ENCODE results near the gene OVCA2. TPM values are rescaled to one million over a fixed set of nuclear protein-coding genes. Genes with fewer than 3 reads are reported as not detected.

Gene OVCA2
- total RNA-seq, 5 donors from 2014 or later (not counting 1 experiment from before 2014, with no cell fraction given) = 31.0 to 36.8 (median 31.8) TPM

GRCh38 chr17:2004435-2004952, 37.3 kb upstream of the OVCA2 start:
- Mint-ChIP-seq H3K27me3 (peaks cover 2 to 18% of the 10 kb centered on the region in 2 donors), H3K9me3 (no peaks in the 10 kb centered on the region), H3K27ac (no peak overlapping the region), H3K36me3 (no peaks in the 10 kb centered on the region), H3K4me3 (no peak overlapping the region), H3K4me1 (peaks cover 0 to under 1% (median 0%) of the 10 kb centered on the region in 3 donors)
- H3K9me3 ChIP-seq = no peaks in the 10 kb centered on the region
- no peaks in the 10 kb centered on the region for H3K4me1 ChIP-seq (ENCODE audit: control insufficient read depth in 1 of 2, extremely low read depth in 1 of 2, insufficient read depth in 2 of 2, low read length in 2 of 2)
- ChIA-PET CTCF (no interaction called here), POLR2A (interaction anchor here in 1 of 2 donors (0.7 kb wide), 1 partner anchor 562 kb away, joined by 3 read pairs; no protein-coding TSS in a partner anchor)
- H3K36me3 ChIP-seq (ENCODE audit: control insufficient read depth in 2 of 2, extremely low read depth in 1 of 2, insufficient read depth in 1 of 2, low read length in 1 of 2) = no peaks in the 10 kb centered on the region
- ATAC-seq (replicated peaks in 1 of 4) (no peak), DNase-seq (no peak)
- H3K27ac ChIP-seq (ENCODE audit: low read length) = no peak overlapping the region
- no peak overlapping the region for H3K4me3 ChIP-seq (ENCODE audit: control insufficient read depth in 1 of 2, extremely low read depth in 1 of 2, low read length in 1 of 2)
- WGBS (ENCODE audit: insufficient coverage) = 73% methylated on average over 5 of the region's 12 CpGs
- H3K27me3 ChIP-seq (replicated peaks in 1 of 2; ENCODE audit: control insufficient read depth in 2 of 2, extremely low read depth in 1 of 2, insufficient read depth in 2 of 2, low read length in 1 of 2) = peaks cover 0 to 23% of the 10 kb centered on the region in 2 experiments

GRCh38 chr17:2008332-2009126, 33.3 kb upstream of the OVCA2 start:
- DNase-seq (no peak), ATAC-seq (replicated peaks in 1 of 4) (no peak)
- Mint-ChIP-seq H3K27me3 (peaks cover 3 to 4% of the 10 kb centered on the region in 2 donors), H3K27ac (no peak overlapping the region), H3K4me3 (no peak overlapping the region), H3K9me3 (no peaks in the 10 kb centered on the region), H3K4me1 (no peaks in the 10 kb centered on the region), H3K36me3 (no peaks in the 10 kb centered on the region)
- Histone ChIP-seq H3K9me3 (no peaks in the 10 kb centered on the region), H3K27me3 (replicated peaks in 1 of 2; ENCODE audit: control insufficient read depth in 2 of 2, extremely low read depth in 1 of 2, insufficient read depth in 2 of 2, low read length in 1 of 2) (peaks cover 0 to 12% of the 10 kb centered on the region in 2 experiments), H3K36me3 (ENCODE audit: control insufficient read depth in 2 of 2, extremely low read depth in 1 of 2, insufficient read depth in 1 of 2, low read length in 1 of 2) (no peaks in the 10 kb centered on the region), H3K4me1 (ENCODE audit: control insufficient read depth in 1 of 2, extremely low read depth in 1 of 2, insufficient read depth in 2 of 2, low read length in 2 of 2) (no peaks in the 10 kb centered on the region), H3K4me3 (ENCODE audit: control insufficient read depth in 1 of 2, extremely low read depth in 1 of 2, low read length in 1 of 2) (no peak overlapping the region), H3K27ac (ENCODE audit: low read length) (no peak overlapping the region)
- CTCF ChIA-PET = no interaction called here
- 87% methylated on average over 8 of the region's 15 CpGs for WGBS (ENCODE audit: insufficient coverage)
- POLR2A ChIA-PET = no interaction called here

- no CpG with 5 or more reads among the region's 10 CpGs for WGBS (ENCODE audit: insufficient coverage)
- H3K4me1 Mint-ChIP-seq = no peaks in the 10 kb centered on the region
- no peaks in the 10 kb centered on the region for H3K36me3 ChIP-seq (ENCODE audit: control insufficient read depth in 2 of 2, extremely low read depth in 1 of 2, insufficient read depth in 1 of 2, low read length in 1 of 2)
- ATAC-seq (replicated peaks in 1 of 4) (no peak), DNase-seq (no peak)
- no peaks in the 10 kb centered on the region for H3K36me3 Mint-ChIP-seq
- H3K4me3 Mint-ChIP-seq = no peak overlapping the region
- H3K4me1 ChIP-seq (ENCODE audit: control insufficient read depth in 1 of 2, extremely low read depth in 1 of 2, insufficient read depth in 2 of 2, low read length in 2 of 2) = no peaks in the 10 kb centered on the region
- H3K27ac Mint-ChIP-seq = no peak overlapping the region
- H3K27me3 Mint-ChIP-seq = peaks cover 3 to 9% of the 10 kb centered on the region in 2 donors
- no peak overlapping the region for H3K4me3 ChIP-seq (ENCODE audit: control insufficient read depth in 1 of 2, extremely low read depth in 1 of 2, low read length in 1 of 2)
- H3K27ac ChIP-seq (ENCODE audit: low read length) = no peak overlapping the region
- CTCF ChIA-PET = no interaction called here
- H3K27me3 ChIP-seq (replicated peaks in 1 of 2; ENCODE audit: control insufficient read depth in 2 of 2, extremely low read depth in 1 of 2, insufficient read depth in 2 of 2, low read length in 1 of 2) = peaks cover 0 to 19% of the 10 kb centered on the region in 2 experiments
- POLR2A ChIA-PET = interaction anchor here in 1 of 2 donors (0.6 kb wide), 1 partner anchor 9 kb away, joined by 9 read pairs; no protein-coding TSS in a partner anchor
- no peaks in the 10 kb centered on the region for H3K9me3 ChIP-seq
- no peaks in the 10 kb centered on the region for H3K9me3 Mint-ChIP-seq
Observed at GRCh38 chr17:2009737-2010136, 32.1 kb upstream of the OVCA2 start.

- no peaks in the 10 kb centered on the region for H3K4me1 ChIP-seq (ENCODE audit: control insufficient read depth in 1 of 2, extremely low read depth in 1 of 2, insufficient read depth in 2 of 2, low read length in 2 of 2)
- ChIA-PET POLR2A (no interaction called here), CTCF (no interaction called here)
- Mint-ChIP-seq H3K4me1 (no peaks in the 10 kb centered on the region), H3K9me3 (no peaks in the 10 kb centered on the region), H3K4me3 (no peak overlapping the region), H3K36me3 (no peaks in the 10 kb centered on the region), H3K27ac (no peak overlapping the region), H3K27me3 (peaks cover 3 to 12% of the 10 kb centered on the region in 2 donors)
- H3K27ac ChIP-seq (ENCODE audit: low read length) = no peak overlapping the region
- WGBS (ENCODE audit: insufficient coverage) = 52% methylated on average over 21 of the region's 24 CpGs
- no peaks in the 10 kb centered on the region for H3K9me3 ChIP-seq
- H3K27me3 ChIP-seq (replicated peaks in 1 of 2; ENCODE audit: control insufficient read depth in 2 of 2, extremely low read depth in 1 of 2, insufficient read depth in 2 of 2, low read length in 1 of 2) = peaks cover 0 to 33% of the 10 kb centered on the region in 2 experiments
- H3K36me3 ChIP-seq (ENCODE audit: control insufficient read depth in 2 of 2, extremely low read depth in 1 of 2, insufficient read depth in 1 of 2, low read length in 1 of 2) = no peaks in the 10 kb centered on the region
- no peak overlapping the region for H3K4me3 ChIP-seq (ENCODE audit: control insufficient read depth in 1 of 2, extremely low read depth in 1 of 2, low read length in 1 of 2)
- DNase-seq (no peak), ATAC-seq (replicated peaks in 1 of 4) (no peak)
Observed at GRCh38 chr17:2011411-2012371, 30.1 kb upstream of the OVCA2 start.

GRCh38 chr17:2012499-2012898, 29.3 kb upstream of the OVCA2 start:
- Histone ChIP-seq H3K36me3 (ENCODE audit: control insufficient read depth in 2 of 2, extremely low read depth in 1 of 2, insufficient read depth in 1 of 2, low read length in 1 of 2) (no peaks in the 10 kb centered on the region), H3K4me1 (ENCODE audit: control insufficient read depth in 1 of 2, extremely low read depth in 1 of 2, insufficient read depth in 2 of 2, low read length in 2 of 2) (no peaks in the 10 kb centered on the region), H3K9me3 (no peaks in the 10 kb centered on the region), H3K4me3 (ENCODE audit: control insufficient read depth in 1 of 2, extremely low read depth in 1 of 2, low read length in 1 of 2) (no peak overlapping the region), H3K27me3 (replicated peaks in 1 of 2; ENCODE audit: control insufficient read depth in 2 of 2, extremely low read depth in 1 of 2, insufficient read depth in 2 of 2, low read length in 1 of 2) (peaks cover 0 to 41% of the 10 kb centered on the region in 2 experiments), H3K27ac (ENCODE audit: low read length) (no peak overlapping the region)
- Mint-ChIP-seq H3K9me3 (no peaks in the 10 kb centered on the region), H3K27me3 (peaks cover 3 to 12% of the 10 kb centered on the region in 2 donors), H3K4me3 (no peak overlapping the region), H3K36me3 (no peaks in the 10 kb centered on the region), H3K27ac (no peak overlapping the region), H3K4me1 (no peaks in the 10 kb centered on the region)
- ATAC-seq (replicated peaks in 1 of 4) (no peak), DNase-seq (no peak)
- CTCF ChIA-PET = no interaction called here
- 85% methylated on average over 3 of the region's 4 CpGs for WGBS (ENCODE audit: insufficient coverage)
- POLR2A ChIA-PET = no interaction called here

All from T-cell (primary cell).